ENCODE data around the gene PPP1R3G.

DNA sequence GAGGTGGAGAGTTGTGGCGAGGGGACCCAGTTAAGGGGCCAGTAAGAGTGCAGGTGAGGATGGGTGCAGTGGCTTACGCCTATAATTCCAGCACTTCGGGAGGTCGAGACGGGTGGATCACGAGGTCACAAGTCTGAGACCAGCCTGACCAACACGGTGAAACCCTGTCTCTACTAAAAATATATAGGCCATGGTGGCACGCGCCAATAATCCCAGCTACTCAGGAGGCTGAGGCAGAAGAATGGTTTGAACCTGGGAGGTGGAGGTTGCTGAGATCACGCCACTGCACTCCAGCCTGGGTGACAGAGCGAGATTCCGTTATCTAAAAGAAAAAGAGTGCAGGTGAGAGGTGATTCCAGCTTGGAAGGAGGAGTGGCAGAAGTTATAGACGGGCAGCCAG, 28.0 kb downstream of the PPP1R3G start:
- TF ChIP-seq POLR2A (IDR thresholded peaks at IDR 0.05) (no peak), CTCF (IDR thresholded peaks at IDR 0.05) (no peak)

Measured in vagina (tissue), 2 donors.